ENCODE data around the gene CPEB1.

DNA sequence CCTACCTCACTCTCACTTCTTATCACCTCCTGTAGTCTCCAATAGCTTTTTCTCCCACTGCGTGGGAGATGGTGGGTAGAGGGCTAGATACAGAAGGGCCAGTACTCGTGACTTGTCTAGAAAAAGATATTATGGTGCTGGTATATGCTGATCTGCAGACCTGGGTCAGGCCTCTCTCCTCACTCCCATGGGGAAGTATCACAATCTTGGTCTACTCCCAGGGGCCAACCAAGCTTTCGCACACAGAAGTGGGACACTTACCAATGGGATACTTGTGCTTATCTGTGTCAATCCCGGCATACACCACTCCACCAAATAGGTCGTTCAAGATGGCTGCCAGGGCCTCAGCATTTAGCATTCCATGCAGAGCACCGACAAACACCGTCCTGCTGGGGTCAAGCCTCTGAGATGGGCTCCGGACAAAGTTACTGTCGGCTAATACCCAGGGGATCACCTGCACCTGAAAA lies 97.9 kb downstream of the CPEB1 start:
- TF ChIP-seq, protein P1, sequence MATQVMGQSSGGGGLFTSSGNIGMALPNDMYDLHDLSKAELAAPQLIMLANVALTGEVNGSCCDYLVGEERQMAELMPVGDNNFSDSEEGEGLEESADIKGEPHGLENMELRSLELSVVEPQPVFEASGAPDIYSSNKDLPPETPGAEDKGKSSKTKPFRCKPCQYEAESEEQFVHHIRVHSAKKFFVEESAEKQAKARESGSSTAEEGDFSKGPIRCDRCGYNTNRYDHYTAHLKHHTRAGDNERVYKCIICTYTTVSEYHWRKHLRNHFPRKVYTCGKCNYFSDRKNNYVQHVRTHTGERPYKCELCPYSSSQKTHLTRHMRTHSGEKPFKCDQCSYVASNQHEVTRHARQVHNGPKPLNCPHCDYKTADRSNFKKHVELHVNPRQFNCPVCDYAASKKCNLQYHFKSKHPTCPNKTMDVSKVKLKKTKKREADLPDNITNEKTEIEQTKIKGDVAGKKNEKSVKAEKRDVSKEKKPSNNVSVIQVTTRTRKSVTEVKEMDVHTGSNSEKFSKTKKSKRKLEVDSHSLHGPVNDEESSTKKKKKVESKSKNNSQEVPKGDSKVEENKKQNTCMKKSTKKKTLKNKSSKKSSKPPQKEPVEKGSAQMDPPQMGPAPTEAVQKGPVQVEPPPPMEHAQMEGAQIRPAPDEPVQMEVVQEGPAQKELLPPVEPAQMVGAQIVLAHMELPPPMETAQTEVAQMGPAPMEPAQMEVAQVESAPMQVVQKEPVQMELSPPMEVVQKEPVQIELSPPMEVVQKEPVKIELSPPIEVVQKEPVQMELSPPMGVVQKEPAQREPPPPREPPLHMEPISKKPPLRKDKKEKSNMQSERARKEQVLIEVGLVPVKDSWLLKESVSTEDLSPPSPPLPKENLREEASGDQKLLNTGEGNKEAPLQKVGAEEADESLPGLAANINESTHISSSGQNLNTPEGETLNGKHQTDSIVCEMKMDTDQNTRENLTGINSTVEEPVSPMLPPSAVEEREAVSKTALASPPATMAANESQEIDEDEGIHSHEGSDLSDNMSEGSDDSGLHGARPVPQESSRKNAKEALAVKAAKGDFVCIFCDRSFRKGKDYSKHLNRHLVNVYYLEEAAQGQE (IDR thresholded peaks at IDR 0.05; ENCODE audit: insufficient read depth in 1 of 2, low read depth in 2 of 2, low read length in 2 of 2): no peak
- TF ChIP-seq SIN3A (IDR thresholded peaks at IDR 0.05; ENCODE audit: borderline replicate concordance, insufficient read depth, low read length): no peak

All from PFSK-1 (cell line).